Adrenal gland (tissue), 12 donors: ENCODE results near the gene SRPK2. TPM values are rescaled to one million over a fixed set of nuclear protein-coding genes. Genes with fewer than 3 reads are reported as not detected.

Experiments used
- DNase-seq, 7 donors: peaks; one replicate each; pipeline ENCODE4 v3.0.0-alpha.2; 2019 to 2020
- H3K27ac ChIP-seq, 5 donors: fragments of 200-600 bp; sonication (generic) in 4 of 5; 1 replicate in 3 of 5; 2 replicates in 2 of 5; pipeline versions ENCODE4 v1.5.1 to v1.8.0; 2016 to 2020; ENCODE audit warnings: mild to moderate bottlenecking in 1 of 5
- H3K27me3 ChIP-seq: fragments of 200-600 bp; 2 replicates; pipeline ENCODE4 v1.8.0; 2021
- H3K36me3 ChIP-seq, 2 donors: fragments of 200-600 bp; replicated peaks in 1 of 2; 1 replicate in 1 of 2; 2 replicates in 1 of 2; pipeline versions ENCODE4 v1.5.1 to v1.8.0; 2018 to 2022
- H3K4me1 ChIP-seq, 2 donors: fragments of 200-600 bp; replicated peaks in 1 of 2; 1 replicate in 1 of 2; 2 replicates in 1 of 2; pipeline versions ENCODE4 v1.5.1 to v1.8.0; 2018 to 2021
- H3K4me3 ChIP-seq, 4 donors: fragments of 200-600 bp; sonication (generic) in 3 of 4; one replicate each; pipeline ENCODE4 v1.5.1; 2016 to 2018
- H3K9me3 ChIP-seq, 3 donors: fragments of 200-600 bp; sonication (generic) in 1 of 3; replicated peaks in 1 of 3; 1 replicate in 2 of 3; 2 replicates in 1 of 3; pipeline versions ENCODE4 v1.5.1 to v1.8.0; 2016 to 2021
- POLR2A ChIP-seq, 2 donors: fragments of 450-650 bp; IDR thresholded peaks; one replicate each; pipeline ENCODE4 v1.6.1; 2017; ENCODE audit warnings: antibody characterized with exemption in 2 of 2, mild to moderate bottlenecking in 2 of 2, moderate library complexity in 1 of 2
- WGBS, 4 donors: extraction: QIAGEN DNeasy Blood & Tissue Kit in 2 of 4; methylation state at CpG; one replicate each; pipeline versions ENCODE4 v1.1.5 to v1.1.7; 2013 to 2017; 5-methylcytosine and 5-hydroxymethylcytosine counted together
- intact Hi-C, 2 donors: fragments of 100-400 bp; cut with DNase I; formaldehyde crosslinking; loops; one replicate each; pipeline versions ENCODE4 v1.14.1 to v1.15.0; 2022 to 2023
- polyA plus RNA-seq, 3 donors: library from polyadenylated mRNA; stranded (reverse); fragments of 200-250 nt in 2 of 3; fragments of 350-450 nt in 1 of 3; fragmentation: Illumina TruSeq in 1 of 3; extraction: RNeasy Lipid Tissue Mini Kit (QIAGEN cat#74804) in 1 of 3; gene quantifications; one replicate each; pipeline ENCODE4 v1.2.3, GENCODE V29; 2013 to 2014
- total RNA-seq, 9 donors: library from RNA; depleted of rRNA in 4 of 9; stranded (reverse); fragments of >200 nt in 4 of 9; fragments of 120-200 nt in 1 of 9; fragmentation: NEBNext Ultra II Directional in 1 of 9; extraction: Animal tissue kit (Norgen Biotek cat#: 25700) in 1 of 9; gene quantifications; one replicate each; pipeline versions ENCODE4 v1.1.0 to v1.2.4, GENCODE V29; 2013 to 2023
- TF ChIP-seq, protein P1 (sequence below), 6 experiments: fragments of 450-650 bp in 4 of 6; fragments of 200-600 bp in 2 of 6; sonication (generic) in 1 of 6; IDR thresholded peaks; 1 replicate in 5 of 6; 2 replicates in 1 of 6; pipeline versions ENCODE4 v1.5.1 to v1.8.0; 2016 to 2021; ENCODE audit warnings: antibody characterized with exemption in 6 of 6, mild to moderate bottlenecking in 2 of 6, moderate library complexity in 1 of 6
- donor health status: healthy with polysubstance abuse.
- donor health status: Bipolar disorder and iron deficiency.
- donor health status: DM: yes; HTN: yes; CAD: no.
- donor health status: DM: no; HTN: no; CAD: no.
- donor health status: DM: no; HTN: no; CAD: no.
- donor health status: DM: yes; HTN: yes; CAD: no.

Gene SRPK2
- total and polyA plus RNA-seq, 12 donors = 7.3 to 64.7 (median 36.6) TPM

DNA sequence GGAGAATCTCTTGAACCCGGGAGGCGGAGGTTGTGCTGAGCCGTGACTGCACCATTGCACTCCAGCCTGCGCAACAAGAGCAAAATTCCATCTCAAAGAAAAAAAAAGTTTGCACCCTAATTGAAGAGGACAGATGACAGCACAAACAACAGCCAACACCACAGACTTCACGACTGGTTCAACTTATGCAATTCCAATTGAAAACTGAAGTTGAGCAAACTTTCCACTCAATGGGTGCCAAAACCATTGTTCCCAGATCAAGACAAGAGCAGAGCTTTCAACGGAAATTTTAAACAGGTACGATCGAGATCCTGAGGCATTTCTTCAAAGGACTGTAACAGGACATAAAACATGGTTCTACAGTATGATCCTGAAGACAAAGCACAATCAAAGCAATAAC lies 225.0 kb downstream of the SRPK2 start:
- Histone ChIP-seq H3K27ac (no peak overlapping the region), H3K27me3 (no peaks in the 10 kb centered on the region), H3K4me3 (no peak overlapping the region), H3K36me3 (peaks cover 0 to 9% of the 10 kb centered on the region in 2 donors), H3K4me1 (no peaks in the 10 kb centered on the region), H3K9me3 (no peaks in the 10 kb centered on the region)
- TF ChIP-seq POLR2A (IDR thresholded peaks at IDR 0.05) = no peak
- TF ChIP-seq, protein P1, sequence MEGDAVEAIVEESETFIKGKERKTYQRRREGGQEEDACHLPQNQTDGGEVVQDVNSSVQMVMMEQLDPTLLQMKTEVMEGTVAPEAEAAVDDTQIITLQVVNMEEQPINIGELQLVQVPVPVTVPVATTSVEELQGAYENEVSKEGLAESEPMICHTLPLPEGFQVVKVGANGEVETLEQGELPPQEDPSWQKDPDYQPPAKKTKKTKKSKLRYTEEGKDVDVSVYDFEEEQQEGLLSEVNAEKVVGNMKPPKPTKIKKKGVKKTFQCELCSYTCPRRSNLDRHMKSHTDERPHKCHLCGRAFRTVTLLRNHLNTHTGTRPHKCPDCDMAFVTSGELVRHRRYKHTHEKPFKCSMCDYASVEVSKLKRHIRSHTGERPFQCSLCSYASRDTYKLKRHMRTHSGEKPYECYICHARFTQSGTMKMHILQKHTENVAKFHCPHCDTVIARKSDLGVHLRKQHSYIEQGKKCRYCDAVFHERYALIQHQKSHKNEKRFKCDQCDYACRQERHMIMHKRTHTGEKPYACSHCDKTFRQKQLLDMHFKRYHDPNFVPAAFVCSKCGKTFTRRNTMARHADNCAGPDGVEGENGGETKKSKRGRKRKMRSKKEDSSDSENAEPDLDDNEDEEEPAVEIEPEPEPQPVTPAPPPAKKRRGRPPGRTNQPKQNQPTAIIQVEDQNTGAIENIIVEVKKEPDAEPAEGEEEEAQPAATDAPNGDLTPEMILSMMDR (IDR thresholded peaks at IDR 0.05) = no peak
- intact Hi-C loops = no loop called here
- WGBS, 4 donors = 93 to 97% (median 96%) methylated on average over 8 of the region's 8 CpGs
- DNase-seq = no peak

- intact Hi-C loops = no loop called here
- no peak for DNase-seq
- Histone ChIP-seq H3K4me1 (no peaks in the 10 kb centered on the region), H3K27ac (no peak overlapping the region), H3K9me3 (no peaks in the 10 kb centered on the region), H3K27me3 (no peaks in the 10 kb centered on the region), H3K36me3 (no peaks in the 10 kb centered on the region), H3K4me3 (no peak overlapping the region)
- WGBS, 4 donors = 89 to 100% (median 95%) methylated on average over 1 of the region's 1 CpG
- no peak for TF ChIP-seq POLR2A (IDR thresholded peaks at IDR 0.05)
- TF ChIP-seq, protein P1 (IDR thresholded peaks at IDR 0.05) = no peak
These were observed 227.4 kb downstream of the SRPK2 start for GRCh38 chr7:105161366-105161765.

DNA sequence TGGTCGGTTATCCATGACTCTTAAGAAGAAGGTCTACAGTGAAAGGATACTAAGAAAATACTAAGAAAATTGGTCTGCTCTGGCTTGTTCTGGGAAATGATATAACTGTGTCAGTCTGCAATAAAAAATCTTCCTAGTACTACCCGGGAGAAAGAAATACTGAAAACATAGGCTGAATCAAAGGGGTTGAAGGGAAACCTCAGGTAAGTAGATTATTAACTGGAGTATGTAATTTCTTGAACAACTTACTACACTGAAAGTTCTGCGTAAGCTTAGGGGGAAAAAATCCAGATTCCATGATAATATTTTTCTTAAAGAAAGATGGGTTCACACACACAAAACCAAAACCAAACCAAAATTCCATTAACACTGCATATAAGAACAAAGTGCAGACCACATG lies 231.4 kb downstream of the SRPK2 start:
- no peak for DNase-seq
- no peaks in the 10 kb centered on the region for H3K9me3 ChIP-seq
- H3K4me1 ChIP-seq = no peaks in the 10 kb centered on the region
- TF ChIP-seq, protein P1 (IDR thresholded peaks at IDR 0.05) = no peak
- TF ChIP-seq POLR2A (IDR thresholded peaks at IDR 0.05) = no peak
- H3K36me3 ChIP-seq = no peaks in the 10 kb centered on the region
- H3K27me3 ChIP-seq = no peaks in the 10 kb centered on the region
- H3K4me3 ChIP-seq = no peak overlapping the region
- intact Hi-C loops = no loop called here
- no peak overlapping the region for H3K27ac ChIP-seq
- 93 to 97% (median 95%) methylated on average over 3 of the region's 3 CpGs for WGBS, 4 donors

DNA sequence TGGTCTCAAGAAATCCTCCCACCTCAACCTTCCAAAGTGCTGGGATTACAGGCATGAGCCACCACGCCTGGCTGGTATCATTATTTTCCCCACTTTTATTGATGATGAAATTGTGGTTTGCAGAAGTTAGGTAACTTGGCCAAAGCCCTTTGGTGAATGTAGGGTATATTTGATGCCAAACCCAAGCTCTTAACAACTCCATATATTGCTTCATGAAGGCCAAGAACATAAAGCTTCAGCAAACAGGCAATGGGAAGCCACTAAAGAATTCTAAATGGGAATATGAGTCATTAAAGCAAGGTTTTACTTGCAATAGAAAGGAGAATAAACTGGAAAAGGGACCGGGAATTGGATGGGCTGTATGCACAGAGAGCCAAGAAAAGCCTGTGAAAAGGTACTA lies 232.0 kb downstream of the SRPK2 start:
- WGBS, 4 donors = 89 to 97% (median 96%) methylated on average over 2 of the region's 2 CpGs
- no peaks in the 10 kb centered on the region for H3K36me3 ChIP-seq
- H3K27ac ChIP-seq = no peak overlapping the region
- no peak for DNase-seq
- H3K27me3 ChIP-seq = no peaks in the 10 kb centered on the region
- H3K4me3 ChIP-seq = no peak overlapping the region
- H3K9me3 ChIP-seq = no peaks in the 10 kb centered on the region
- TF ChIP-seq, protein P1 (IDR thresholded peaks at IDR 0.05) = no peak
- no peak for TF ChIP-seq POLR2A (IDR thresholded peaks at IDR 0.05)
- no peaks in the 10 kb centered on the region for H3K4me1 ChIP-seq
- intact Hi-C loops = no loop called here
